K562 (cell line): ENCODE data around the gene CTSS. TPM values are rescaled to one million over a fixed set of nuclear protein-coding genes. Genes with fewer than 3 reads are reported as not detected.

Experiments used
- BMI1 ChIP-seq: fragments of 150-350 bp; IDR thresholded peaks from 2 replicates; pipeline ENCODE4 v1.6.1; 2014; ENCODE audit warnings: low read length
- C11orf30 ChIP-seq: fragments of 450-650 bp; IDR thresholded peaks from 2 replicates; pipeline ENCODE4 v1.6.1; 2016; ENCODE audit warnings: low read depth, mild to moderate bottlenecking
- CEBPB ChIP-seq: fragments of 450-650 bp; IDR thresholded peaks from 2 replicates; pipeline ENCODE4 v1.6.1; 2016; ENCODE audit warnings: missing genetic modification characterization, missing compliant biosample characterization
- FOXJ3 ChIP-seq: sonication (generic); formaldehyde crosslinking; IDR thresholded peaks from 2 replicates; pipeline ENCODE4 v1.4.0; 2020; ENCODE audit warnings: mild to moderate bottlenecking, missing genetic modification reagents
- HDAC6 ChIP-seq: IDR thresholded peaks from 2 replicates; pipeline ENCODE4 v1.6.1; 2012; ENCODE audit warnings: low read depth, mild to moderate bottlenecking, control low read depth, inconsistent platforms, low read length, moderate library complexity
- HMG20B ChIP-seq: fragments of 250-450 bp; sonication (Bioruptor Pico); IDR thresholded peaks from 2 replicates; pipeline ENCODE4 v1.5.0; 2021; ENCODE audit warnings: mild to moderate bottlenecking
- HOMEZ ChIP-seq: fragments of 250-450 bp; sonication (Bioruptor Pico); IDR thresholded peaks from 2 replicates; pipeline ENCODE4 v1.4.0; 2020; ENCODE audit warnings: mild to moderate bottlenecking, moderate library complexity
- IFI16 ChIP-seq: fragments of 250-450 bp; sonication (Bioruptor Pico); IDR thresholded peaks from 2 replicates; pipeline ENCODE4 v2.1.2; 2022; ENCODE audit warnings: mild to moderate bottlenecking, inconsistent platforms
- KDM2B ChIP-seq: fragments of 250-450 bp; sonication (Bioruptor Pico); IDR thresholded peaks from 2 replicates; pipeline ENCODE4 v1.8.0; 2021; ENCODE audit warnings: mild to moderate bottlenecking, moderate library complexity
- KHSRP ChIP-seq: fragments of 450-650 bp; IDR thresholded peaks from 2 replicates; pipeline ENCODE4 v1.6.1; 2017
- LCOR ChIP-seq: sonication (generic); formaldehyde crosslinking; IDR thresholded peaks from 2 replicates; pipeline ENCODE4 v1.8.0; 2022; ENCODE audit warnings: mild to moderate bottlenecking, missing genetic modification reagents
- MECOM ChIP-seq: fragments of 250-450 bp; sonication (Bioruptor Pico); IDR thresholded peaks from 2 replicates; pipeline ENCODE4 v1.8.0; 2022; ENCODE audit warnings: inconsistent platforms
- NFYB ChIP-seq: IDR thresholded peaks from 2 replicates; pipeline ENCODE4 v1.6.1; 2011; ENCODE audit warnings: mild to moderate bottlenecking, moderate library complexity; ENCODE audit not compliant: insufficient read length; ENCODE audit errors: extremely low read depth
- NR2F6 ChIP-seq: fragments of 450-650 bp; formaldehyde crosslinking; IDR thresholded peaks from 2 replicates; pipeline ENCODE4 v1.4.0; 2020; ENCODE audit warnings: mild to moderate bottlenecking
- POLR2AphosphoS5 ChIP-seq: IDR thresholded peaks from 2 replicates; pipeline ENCODE4 v1.6.1; 2011; ENCODE audit warnings: mild to moderate bottlenecking, low read depth, low read length, moderate library complexity; ENCODE audit not compliant: control insufficient read depth, insufficient read depth
- POLR3A ChIP-seq: IDR thresholded peaks from 2 replicates; pipeline ENCODE4 v1.6.1; 2011; ENCODE audit warnings: borderline replicate concordance, mild to moderate bottlenecking, moderate library complexity; ENCODE audit not compliant: insufficient read length, insufficient read depth; ENCODE audit errors: extremely low read depth
- RBM25 ChIP-seq: fragments of 200-400 bp; formaldehyde crosslinking; IDR thresholded peaks from 2 replicates; pipeline ENCODE4 v1.6.1; 2018; ENCODE audit warnings: low read length, low read depth, moderate library complexity; ENCODE audit not compliant: severe bottlenecking
- SNRNP70 ChIP-seq: fragments of 200-400 bp; formaldehyde crosslinking; optimal IDR thresholded peaks from 2 replicates; pipeline ENCODE3; 2017; ENCODE audit warnings: low read depth, low read length
- SRSF7 ChIP-seq: fragments of 200-400 bp; formaldehyde crosslinking; optimal IDR thresholded peaks from 2 replicates; pipeline ENCODE3; 2017; ENCODE audit warnings: mild to moderate bottlenecking, low read depth, low read length
- U2AF1 ChIP-seq: fragments of 200-400 bp; formaldehyde crosslinking; optimal IDR thresholded peaks from 2 replicates; pipeline ENCODE3; 2017; ENCODE audit warnings: mild to moderate bottlenecking, low read depth, low read length, moderate library complexity
- XRCC4 ChIP-seq: IDR thresholded peaks from one replicate; pipeline ENCODE4 v1.6.1; 2011; ENCODE audit not compliant: insufficient read depth, insufficient read length; ENCODE audit errors: extremely low read depth
- YBX1 ChIP-seq: fragments of 450-650 bp; IDR thresholded peaks from 2 replicates; pipeline ENCODE4 v1.7.1; 2016; ENCODE audit warnings: mild to moderate bottlenecking
- ZNF436 ChIP-seq: fragments of 250-450, 450-650 bp; sonication (Bioruptor Pico); formaldehyde crosslinking; IDR thresholded peaks from 2 replicates; pipeline ENCODE4 v1.7.0; 2020; ENCODE audit warnings: mild to moderate bottlenecking
- ZNF639 ChIP-seq, 2 experiments: fragments of 200-800 bp in 1 of 2; sonication (Bioruptor generic) in 1 of 2; sonication (generic) in 1 of 2; formaldehyde crosslinking in 1 of 2; IDR thresholded peaks in 1 of 2; conservative IDR thresholded peaks in 1 of 2; 2 replicates each; pipeline versions ENCODE4 v1.5.0 to v1.6.1; 2016 to 2020; ENCODE audit warnings: missing compliant biosample characterization in 1 of 2, missing genetic modification characterization in 1 of 2, missing genetic modification reagents in 1 of 2
- polyA plus RNA-seq, 8 experiments: library from polyadenylated mRNA; depleted of rRNA in 4 of 8; stranded (reverse) in 5 of 8; unstranded in 3 of 8; fragments of >200 nt; fragmentation: Nextera tagmentation in 2 of 8; fragmentation: Illumina TruSeq in 1 of 8; extraction: Ambion mirVana in 2 of 8; extraction: Trizol in 1 of 8; gene quantifications; 2 replicates each; pipeline versions ENCODE4 v1.2.1 to v1.2.3, GENCODE V29; 2011 to 2014; ENCODE audit warnings: inconsistent platforms in 1 of 8, missing spikeins in 1 of 8
- total RNA-seq, 7 experiments: library from RNA; depleted of rRNA in 6 of 7; stranded (reverse); fragments of >200 nt in 6 of 7; fragmentation: Illumina TruSeq in 2 of 7; extraction: Trizol in 2 of 7; gene quantifications; 2 replicates each; pipeline versions ENCODE4 v1.2.1 to v1.2.3, GENCODE V29; 2011 to 2021; ENCODE audit warnings: low replicate concordance in 1 of 7
- TF ChIP-seq, protein P1 (sequence below): IDR thresholded peaks from 2 replicates; pipeline ENCODE4 v1.6.1; 2014; ENCODE audit warnings: antibody characterized with exemption
- TF ChIP-seq, protein P2 (sequence below): sonication (generic); formaldehyde crosslinking; IDR thresholded peaks from 2 replicates; pipeline ENCODE4 v1.5.0; 2020; ENCODE audit warnings: missing genetic modification reagents

CTSS gene
- total and polyA plus RNA-seq, 9 of the 15 experiments (the other 6 are each of a cell fraction or from before 2014, with no cell fraction given), result 8.6 to 24.9 (median 10.3) TPM

DNA sequence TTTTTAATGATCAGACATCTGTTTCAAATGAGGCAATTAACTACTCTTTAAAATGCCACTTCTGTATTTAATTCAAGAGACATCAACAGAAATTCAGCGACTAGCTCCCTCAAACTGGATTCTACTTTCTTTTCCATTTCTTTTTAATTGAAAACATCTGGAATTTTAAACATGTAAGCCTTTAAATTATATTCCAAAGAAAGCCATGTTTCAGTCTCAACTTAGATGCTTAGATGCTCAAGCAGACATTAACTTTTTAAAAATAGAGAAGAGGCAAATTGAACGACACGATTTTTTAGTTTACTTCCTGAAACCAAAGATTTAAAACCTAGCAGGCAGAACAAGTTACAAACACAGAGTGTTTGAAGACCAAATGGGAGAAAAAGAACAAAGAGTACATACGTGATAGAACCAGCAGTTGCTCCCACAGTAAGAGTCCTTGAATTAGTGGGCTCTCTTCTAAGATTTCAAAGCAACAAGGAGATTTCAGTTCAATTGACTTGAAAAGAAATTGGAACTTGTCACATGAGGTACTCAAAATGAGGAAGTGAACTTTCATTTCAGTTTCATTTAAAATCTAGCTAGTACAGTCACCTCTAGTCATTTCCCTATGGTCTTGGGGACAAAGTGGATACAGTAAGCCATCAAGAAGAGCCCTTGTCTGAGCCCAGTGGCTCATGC is at the start of gene CTSS (continued):
- no peak for TF ChIP-seq ZNF639 (CRISPR knock-in tag; conservative IDR thresholded peaks at IDR 0.05 in 1 of 2, IDR thresholded peaks at IDR 0.05 in 1 of 2)
- no peak for TF ChIP-seq SNRNP70
- no peak for TF ChIP-seq RBM25
- no peak for TF ChIP-seq SRSF7
- TF ChIP-seq XRCC4, result no peak
- TF ChIP-seq HDAC6, result no peak
- no peak for TF ChIP-seq MECOM (CRISPR knock-in tag)
- no peak for TF ChIP-seq C11orf30
- TF ChIP-seq, protein P1, sequence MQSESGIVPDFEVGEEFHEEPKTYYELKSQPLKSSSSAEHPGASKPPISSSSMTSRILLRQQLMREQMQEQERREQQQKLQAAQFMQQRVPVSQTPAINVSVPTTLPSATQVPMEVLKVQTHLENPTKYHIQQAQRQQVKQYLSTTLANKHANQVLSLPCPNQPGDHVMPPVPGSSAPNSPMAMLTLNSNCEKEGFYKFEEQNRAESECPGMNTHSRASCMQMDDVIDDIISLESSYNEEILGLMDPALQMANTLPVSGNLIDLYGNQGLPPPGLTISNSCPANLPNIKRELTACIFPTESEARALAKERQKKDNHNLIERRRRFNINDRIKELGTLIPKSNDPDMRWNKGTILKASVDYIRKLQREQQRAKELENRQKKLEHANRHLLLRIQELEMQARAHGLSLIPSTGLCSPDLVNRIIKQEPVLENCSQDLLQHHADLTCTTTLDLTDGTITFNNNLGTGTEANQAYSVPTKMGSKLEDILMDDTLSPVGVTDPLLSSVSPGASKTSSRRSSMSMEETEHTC, result no peak
- TF ChIP-seq BMI1, result no peak
- TF ChIP-seq NFYB, result no peak
- no peak for TF ChIP-seq KDM2B (CRISPR knock-in tag)
- no peak for TF ChIP-seq HMG20B
- no peak for TF ChIP-seq ZNF436 (CRISPR knock-in tag)
- TF ChIP-seq IFI16, result no peak
- TF ChIP-seq U2AF1, result no peak
- no peak for TF ChIP-seq HOMEZ (CRISPR knock-in tag)
- TF ChIP-seq KHSRP, result no peak
- TF ChIP-seq NR2F6 (CRISPR knock-in tag), result no peak
- no peak for TF ChIP-seq YBX1
- TF ChIP-seq FOXJ3 (CRISPR knock-in tag), result no peak
- TF ChIP-seq CEBPB (tag), result no peak
- TF ChIP-seq POLR3A, result no peak
- no peak for TF ChIP-seq POLR2AphosphoS5
- TF ChIP-seq, protein P2, sequence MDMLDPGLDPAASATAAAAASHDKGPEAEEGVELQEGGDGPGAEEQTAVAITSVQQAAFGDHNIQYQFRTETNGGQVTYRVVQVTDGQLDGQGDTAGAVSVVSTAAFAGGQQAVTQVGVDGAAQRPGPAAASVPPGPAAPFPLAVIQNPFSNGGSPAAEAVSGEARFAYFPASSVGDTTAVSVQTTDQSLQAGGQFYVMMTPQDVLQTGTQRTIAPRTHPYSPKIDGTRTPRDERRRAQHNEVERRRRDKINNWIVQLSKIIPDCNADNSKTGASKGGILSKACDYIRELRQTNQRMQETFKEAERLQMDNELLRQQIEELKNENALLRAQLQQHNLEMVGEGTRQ (CRISPR knock-in tag), result no peak
- no peak for TF ChIP-seq LCOR (CRISPR knock-in tag)
